HepG2 (cell line): ENCODE results near the gene FRMD4B. TPM values are rescaled to one million over a fixed set of nuclear protein-coding genes. Genes with fewer than 3 reads are reported as not detected.

ENCODE experiments used
- ATAC-seq: fragments of 200-7000 bp; cut with Tn5 transposase; 3 replicates; pipeline ENCODE4 v1.9.1; 2020; ENCODE audit warnings: mild to moderate bottlenecking, moderate library complexity
- BruUV-seq: library from RNA; stranded (reverse); fragments of 400-500 nt; replicated peaks from 2 replicates; lab custom pipeline; 2021; lab: Mats Ljungman, UMichigan
- CTCF ChIA-PET: fragments of 300-600 bp; formaldehyde crosslinking; extraction: SDS; loops from one replicate; lab custom pipeline; 2021; ENCODE audit warnings: low total read pairs, inconsistent platforms, low intra/inter-chr PET ratio; lab: Yijun Ruan, JAX
- POLR2A ChIA-PET: fragments of 350-600 bp; sonication (Branson Sonifier 250); formaldehyde crosslinking; loops from one replicate; lab custom pipeline; 2020; ENCODE audit warnings: antibody characterized with exemption, inconsistent platforms; lab: Yijun Ruan, JAX
- DNase-seq: peaks from one replicate; pipeline ENCODE4 v3.0.0-alpha.2; 2015; ENCODE audit warnings: low spot score
- FAIRE-seq: peaks from 3 replicates; lab custom pipeline; 2011; peaks lifted over from hg19 to GRCh38; lab: Jason Lieb, UNC
- H2AFZ ChIP-seq: one replicate; pipeline ENCODE4 v1.6.1; 2011; ENCODE audit warnings: low read length, inconsistent platforms
- H3K27ac ChIP-seq: fragments of 300-600 bp; 3 replicates; pipeline ENCODE4 v1.8.0; 2011; ENCODE audit warnings: mixed run types, mild to moderate bottlenecking, mixed read lengths, low read length, inconsistent platforms; ENCODE audit not compliant: insufficient read depth; ENCODE audit errors: extremely low read length
- H3K27me3 ChIP-seq, 2 experiments: fragments of 200-600 bp in 1 of 2; 2 replicates in 1 of 2; 3 replicates in 1 of 2; pipeline versions ENCODE4 v1.6.0 to v1.8.0; 2011; ENCODE audit warnings: low read length in 2 of 2, mild to moderate bottlenecking in 2 of 2, moderate library complexity in 2 of 2, inconsistent platforms in 1 of 2; ENCODE audit not compliant: insufficient read depth in 2 of 2, control insufficient read depth in 1 of 2
- H3K36me3 ChIP-seq, 2 experiments: fragments of 200-600 bp in 1 of 2; replicated peaks in 1 of 2; 2 replicates in 1 of 2; 3 replicates in 1 of 2; pipeline versions ENCODE4 v1.5.1 to v1.8.0; 2011; ENCODE audit warnings: low read length in 2 of 2, inconsistent platforms in 1 of 2; ENCODE audit not compliant: insufficient read depth in 2 of 2, control insufficient read depth in 1 of 2
- H3K4me1 ChIP-seq: 2 replicates; pipeline ENCODE4 v1.5.1; 2012; ENCODE audit warnings: low read length, inconsistent platforms; ENCODE audit not compliant: insufficient read depth
- H3K4me2 ChIP-seq: 2 replicates; pipeline ENCODE4 v1.6.0; 2011; ENCODE audit warnings: low read depth, low read length, inconsistent platforms
- H3K4me3 ChIP-seq, 3 experiments: fragments of 200-600 bp in 1 of 3; sonication (generic), shearing (Covaris generic) in 1 of 3; replicated peaks in 1 of 3; 2 replicates each; pipeline ENCODE4 v1.5.1; 2011 to 2016; ENCODE audit warnings: low read length in 3 of 3, inconsistent platforms in 2 of 3, low read depth in 2 of 3, mild to moderate bottlenecking in 2 of 3, control low read depth in 1 of 3, mixed read lengths in 1 of 3; ENCODE audit not compliant: insufficient read depth in 1 of 3
- H3K79me2 ChIP-seq: one replicate; pipeline ENCODE4 v1.6.1; 2011; ENCODE audit warnings: low read length, inconsistent platforms; ENCODE audit not compliant: insufficient read depth
- H3K9ac ChIP-seq: 2 replicates; pipeline ENCODE4 v1.6.0; 2011; ENCODE audit warnings: mild to moderate bottlenecking, low read depth, low read length, inconsistent platforms; ENCODE audit not compliant: insufficient read depth
- H3K9me3 ChIP-seq: 2 replicates; pipeline ENCODE4 v1.5.1; 2012; ENCODE audit warnings: mild to moderate bottlenecking, low read length
- H4K20me1 ChIP-seq: 2 replicates; pipeline ENCODE4 v1.6.0; 2011; ENCODE audit warnings: inconsistent platforms, mild to moderate bottlenecking, low read length, moderate library complexity; ENCODE audit not compliant: insufficient read depth
- ARHGAP35 ChIP-seq: sonication (generic); formaldehyde crosslinking; IDR thresholded peaks from 2 replicates; pipeline ENCODE4 v1.9.0; 2022; ENCODE audit warnings: mild to moderate bottlenecking, inconsistent platforms, moderate library complexity, missing genetic modification reagents, borderline replicate concordance
- ARID2 ChIP-seq: sonication (generic); formaldehyde crosslinking; IDR thresholded peaks from 2 replicates; pipeline ENCODE4 v1.8.1; 2022; ENCODE audit warnings: mild to moderate bottlenecking, missing genetic modification reagents, borderline replicate concordance
- CEBPB ChIP-seq: IDR thresholded peaks from 2 replicates; pipeline ENCODE4 v1.6.1; 2011; ENCODE audit warnings: low read depth, low read length, improper control_type of control experiment, borderline replicate concordance
- CHCHD3 ChIP-seq: sonication (generic); formaldehyde crosslinking; IDR thresholded peaks from 2 replicates; pipeline ENCODE4 v1.8.0; 2022; ENCODE audit warnings: mild to moderate bottlenecking, missing genetic modification reagents, moderate library complexity
- FIP1L1 ChIP-seq: fragments of 200-400 bp; formaldehyde crosslinking; IDR thresholded peaks from 2 replicates; pipeline ENCODE4 v1.6.1; 2018; ENCODE audit warnings: low read depth, mild to moderate bottlenecking, low read length, moderate library complexity, borderline replicate concordance; ENCODE audit not compliant: insufficient read depth
- KDM5A ChIP-seq: fragments of 200-600 bp; sonication (generic); IDR thresholded peaks from 2 replicates; pipeline ENCODE4 v1.7.0; 2018; ENCODE audit warnings: antibody characterized with exemption, mild to moderate bottlenecking, low read length, borderline replicate concordance
- NFE2 ChIP-seq: sonication (generic); formaldehyde crosslinking; IDR thresholded peaks from 2 replicates; pipeline ENCODE4 v1.4.0; 2020; ENCODE audit warnings: missing genetic modification reagents
- NR2F6 ChIP-seq, 2 experiments: IDR thresholded peaks; 2 replicates each; pipeline ENCODE4 v1.6.1; 2016; ENCODE audit warnings: antibody characterized with exemption in 1 of 2, mild to moderate bottlenecking in 1 of 2
- RFXAP ChIP-seq: sonication (generic); formaldehyde crosslinking; IDR thresholded peaks from 2 replicates; pipeline ENCODE4 v1.4.0; 2020; ENCODE audit warnings: missing genetic modification reagents, borderline replicate concordance
- RNF2 ChIP-seq: fragments of 450-650 bp; conservative IDR thresholded peaks from 2 replicates; pipeline ENCODE4 v1.6.1; 2016; ENCODE audit warnings: low read depth
- SYNCRIP ChIP-seq: fragments of 200-400 bp; formaldehyde crosslinking; IDR thresholded peaks from 2 replicates; pipeline ENCODE4 v1.6.1; 2018; ENCODE audit warnings: mild to moderate bottlenecking, low read depth, low read length; ENCODE audit not compliant: insufficient read depth
- ZFP82 ChIP-seq: sonication (generic); formaldehyde crosslinking; IDR thresholded peaks from 2 replicates; pipeline ENCODE4 v1.5.1; 2020; ENCODE audit warnings: mild to moderate bottlenecking, missing genetic modification reagents, borderline replicate concordance
- ZNF30 ChIP-seq: sonication (generic); formaldehyde crosslinking; IDR thresholded peaks from 2 replicates; pipeline ENCODE4 v1.5.0; 2020; ENCODE audit warnings: mild to moderate bottlenecking, missing genetic modification reagents
- ZNF354B ChIP-seq: sonication (generic); formaldehyde crosslinking; IDR thresholded peaks from 2 replicates; pipeline ENCODE4 v1.8.0; 2022; ENCODE audit warnings: mild to moderate bottlenecking, missing genetic modification reagents
- WGBS: methylation state at CpG from one replicate; pipeline ENCODE4 v1.1.6; 2017; ENCODE audit warnings: low lambda C conversion rate; 5-methylcytosine and 5-hydroxymethylcytosine counted together
- in situ Hi-C: cut with HindIII; loops from 2 replicates; pipeline ENCODE4 v1.10.0; 2017; ENCODE audit warnings: low pct_unique_long_range_greater_than_20kb; ENCODE audit not compliant: extremely low pct_ligation_motif_present
- intact Hi-C: fragments of 100-400 bp; cut with micrococcal nuclease; formaldehyde crosslinking; loops from one replicate; pipeline ENCODE4 v1.10.0; 2022; ENCODE audit not compliant: unreplicated experiment
- polyA plus RNA-seq, 8 experiments: library from polyadenylated mRNA; depleted of rRNA in 3 of 8; stranded (reverse) in 7 of 8; unstranded in 1 of 8; fragments of >200 nt; fragmentation: Illumina TruSeq in 4 of 8; extraction: Trizol in 4 of 8; gene quantifications; 2 replicates each; pipeline versions ENCODE4 v1.2.1 to v1.2.3, GENCODE V29; 2011 to 2016; ENCODE audit warnings: low read depth in 4 of 8, missing spikeins in 1 of 8, mixed read lengths in 1 of 8; ENCODE audit not compliant: insufficient read depth in 1 of 8
- total RNA-seq, 5 experiments: library from RNA; depleted of rRNA; stranded (reverse); fragments of >200 nt; fragmentation: Illumina TruSeq; extraction: Trizol; gene quantifications; 2 replicates each; pipeline ENCODE4 v1.2.3, GENCODE V29; 2016; ENCODE audit warnings: low read depth in 1 of 5
- TF ChIP-seq, protein P1 (sequence below): sonication (generic); formaldehyde crosslinking; IDR thresholded peaks from 2 replicates; pipeline ENCODE4 v1.4.0; 2020; ENCODE audit warnings: missing genetic modification reagents
- TF ChIP-seq, protein P2 (sequence below): sonication (generic); formaldehyde crosslinking; IDR thresholded peaks from 2 replicates; pipeline ENCODE4 v1.5.1; 2020; ENCODE audit warnings: mild to moderate bottlenecking, missing genetic modification reagents, borderline replicate concordance
- TF ChIP-seq, protein P3 (sequence below): IDR thresholded peaks from 2 replicates; pipeline ENCODE4 v1.6.1; 2016; ENCODE audit warnings: mild to moderate bottlenecking, missing biosample characterization, missing genetic modification reagents
- TF ChIP-seq, protein P4 (sequence below): conservative IDR thresholded peaks from 2 replicates; pipeline ENCODE4 v1.6.1; 2018; ENCODE audit warnings: missing genetic modification reagents

FRMD4B gene
- total and polyA plus RNA-seq, 2 of the 13 experiments (the other 11 are each of a cell fraction or from before 2014, with no cell fraction given): 3.0 to 3.3 TPM

DNA sequence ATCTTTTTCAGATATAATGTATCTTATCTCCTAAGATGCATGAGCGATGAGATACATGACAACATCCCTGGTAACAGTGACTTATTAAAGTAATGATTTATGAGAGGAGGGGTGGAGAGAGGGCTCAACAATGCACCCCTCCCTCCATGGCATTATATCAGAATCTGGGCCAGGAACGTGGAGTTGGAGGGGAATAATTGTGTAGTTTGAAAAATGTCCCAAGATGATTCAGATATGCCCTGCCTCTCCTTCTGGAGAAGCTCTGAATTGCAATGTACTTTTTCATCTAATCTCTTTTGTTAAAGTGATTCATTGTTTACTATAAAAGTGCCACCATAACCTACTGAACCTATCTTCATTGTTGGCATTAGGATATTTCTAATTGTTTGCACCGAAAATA lies 86.5 kb downstream of the FRMD4B start (continued):
- TF ChIP-seq ZNF30 (CRISPR knock-in tag) (no peak), NR2F6 (IDR thresholded peaks at IDR 0.05) (no peak), NR2F6 (CRISPR knock-in tag; IDR thresholded peaks at IDR 0.05) (no peak), KDM5A (no peak), CEBPB (no peak), ZNF354B (CRISPR knock-in tag) (no peak)
- TF ChIP-seq, all 625 proteins: peak for 0

DNA sequence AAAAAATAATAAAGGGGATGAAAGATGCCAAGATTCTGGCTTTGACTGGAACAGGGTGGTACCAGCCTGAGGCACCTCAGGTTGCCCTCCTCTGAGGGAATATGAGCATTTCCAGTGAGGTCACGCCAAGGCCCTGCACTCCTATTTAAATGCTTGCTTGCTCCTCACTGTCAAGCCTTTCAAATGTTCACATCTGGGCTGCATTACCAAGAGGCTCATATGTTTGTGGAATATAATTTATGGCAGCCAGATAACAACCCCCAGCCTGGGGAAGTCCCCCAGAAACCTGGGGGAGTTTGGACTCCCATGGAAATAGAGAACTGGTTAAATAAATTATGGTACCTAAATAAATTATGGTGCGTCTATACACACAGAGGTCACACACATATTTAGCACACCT lies 88.4 kb downstream of the FRMD4B start:
- POLR2A ChIA-PET: no interaction called here
- H3K79me2 ChIP-seq: no peaks in the 10 kb centered on the region
- no peak overlapping the region for H3K4me3 ChIP-seq
- no peaks in the 10 kb centered on the region for H3K36me3 ChIP-seq
- 57% methylated on average over 2 of the region's 2 CpGs for whole genome bisulfite sequencing
- H4K20me1 ChIP-seq: no peaks in the 10 kb centered on the region
- DNase-seq: no peak
- no peaks in the 10 kb centered on the region for H3K4me1 ChIP-seq
- FAIRE-seq: no peak
- H3K27me3 ChIP-seq: no peaks in the 10 kb centered on the region
- H3K27ac ChIP-seq: no peak overlapping the region
- BruUV-seq: no TSS peak
- ATAC-seq: no peak
- CTCF ChIA-PET: no interaction called here
- in situ Hi-C loops (no loop called here), intact Hi-C loops (no loop called here)
- H3K9ac ChIP-seq: no peak overlapping the region
- H3K4me2 ChIP-seq: no peak overlapping the region
- H3K9me3 ChIP-seq: no peaks in the 10 kb centered on the region
- H2AFZ ChIP-seq: no peak overlapping the region
- no peak for TF ChIP-seq ARID2 (CRISPR knock-in tag)
- no peak for TF ChIP-seq ZFP82 (CRISPR knock-in tag)
- TF ChIP-seq, protein P1, sequence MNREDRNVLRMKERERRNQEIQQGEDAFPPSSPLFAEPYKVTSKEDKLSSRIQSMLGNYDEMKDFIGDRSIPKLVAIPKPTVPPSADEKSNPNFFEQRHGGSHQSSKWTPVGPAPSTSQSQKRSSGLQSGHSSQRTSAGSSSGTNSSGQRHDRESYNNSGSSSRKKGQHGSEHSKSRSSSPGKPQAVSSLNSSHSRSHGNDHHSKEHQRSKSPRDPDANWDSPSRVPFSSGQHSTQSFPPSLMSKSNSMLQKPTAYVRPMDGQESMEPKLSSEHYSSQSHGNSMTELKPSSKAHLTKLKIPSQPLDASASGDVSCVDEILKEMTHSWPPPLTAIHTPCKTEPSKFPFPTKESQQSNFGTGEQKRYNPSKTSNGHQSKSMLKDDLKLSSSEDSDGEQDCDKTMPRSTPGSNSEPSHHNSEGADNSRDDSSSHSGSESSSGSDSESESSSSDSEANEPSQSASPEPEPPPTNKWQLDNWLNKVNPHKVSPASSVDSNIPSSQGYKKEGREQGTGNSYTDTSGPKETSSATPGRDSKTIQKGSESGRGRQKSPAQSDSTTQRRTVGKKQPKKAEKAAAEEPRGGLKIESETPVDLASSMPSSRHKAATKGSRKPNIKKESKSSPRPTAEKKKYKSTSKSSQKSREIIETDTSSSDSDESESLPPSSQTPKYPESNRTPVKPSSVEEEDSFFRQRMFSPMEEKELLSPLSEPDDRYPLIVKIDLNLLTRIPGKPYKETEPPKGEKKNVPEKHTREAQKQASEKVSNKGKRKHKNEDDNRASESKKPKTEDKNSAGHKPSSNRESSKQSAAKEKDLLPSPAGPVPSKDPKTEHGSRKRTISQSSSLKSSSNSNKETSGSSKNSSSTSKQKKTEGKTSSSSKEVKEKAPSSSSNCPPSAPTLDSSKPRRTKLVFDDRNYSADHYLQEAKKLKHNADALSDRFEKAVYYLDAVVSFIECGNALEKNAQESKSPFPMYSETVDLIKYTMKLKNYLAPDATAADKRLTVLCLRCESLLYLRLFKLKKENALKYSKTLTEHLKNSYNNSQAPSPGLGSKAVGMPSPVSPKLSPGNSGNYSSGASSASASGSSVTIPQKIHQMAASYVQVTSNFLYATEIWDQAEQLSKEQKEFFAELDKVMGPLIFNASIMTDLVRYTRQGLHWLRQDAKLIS (CRISPR knock-in tag): no peak
- no peak for TF ChIP-seq SYNCRIP
- no peak for TF ChIP-seq CHCHD3 (CRISPR knock-in tag)
- no peak for TF ChIP-seq FIP1L1
- TF ChIP-seq RNF2: no peak
- TF ChIP-seq NFE2 (CRISPR knock-in tag): no peak
- TF ChIP-seq, protein P2, sequence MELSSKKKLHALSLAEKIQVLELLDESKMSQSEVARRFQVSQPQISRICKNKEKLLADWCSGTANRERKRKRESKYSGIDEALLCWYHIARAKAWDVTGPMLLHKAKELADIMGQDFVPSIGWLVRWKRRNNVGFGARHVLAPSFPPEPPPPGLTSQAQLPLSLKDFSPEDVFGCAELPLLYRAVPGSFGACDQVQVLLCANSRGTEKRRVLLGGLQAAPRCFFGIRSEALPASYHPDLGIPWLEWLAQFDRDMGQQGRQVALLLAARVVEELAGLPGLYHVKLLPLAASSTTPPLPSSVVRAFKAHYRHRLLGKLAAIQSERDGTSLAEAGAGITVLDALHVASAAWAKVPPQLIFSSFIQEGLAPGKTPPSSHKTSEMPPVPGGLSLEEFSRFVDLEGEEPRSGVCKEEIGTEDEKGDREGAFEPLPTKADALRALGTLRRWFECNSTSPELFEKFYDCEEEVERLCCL (CRISPR knock-in tag): no peak
- TF ChIP-seq, protein P3, sequence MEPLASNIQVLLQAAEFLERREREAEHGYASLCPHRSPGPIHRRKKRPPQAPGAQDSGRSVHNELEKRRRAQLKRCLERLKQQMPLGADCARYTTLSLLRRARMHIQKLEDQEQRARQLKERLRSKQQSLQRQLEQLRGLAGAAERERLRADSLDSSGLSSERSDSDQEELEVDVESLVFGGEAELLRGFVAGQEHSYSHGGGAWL (CRISPR knock-in tag): no peak
- TF ChIP-seq, protein P4, sequence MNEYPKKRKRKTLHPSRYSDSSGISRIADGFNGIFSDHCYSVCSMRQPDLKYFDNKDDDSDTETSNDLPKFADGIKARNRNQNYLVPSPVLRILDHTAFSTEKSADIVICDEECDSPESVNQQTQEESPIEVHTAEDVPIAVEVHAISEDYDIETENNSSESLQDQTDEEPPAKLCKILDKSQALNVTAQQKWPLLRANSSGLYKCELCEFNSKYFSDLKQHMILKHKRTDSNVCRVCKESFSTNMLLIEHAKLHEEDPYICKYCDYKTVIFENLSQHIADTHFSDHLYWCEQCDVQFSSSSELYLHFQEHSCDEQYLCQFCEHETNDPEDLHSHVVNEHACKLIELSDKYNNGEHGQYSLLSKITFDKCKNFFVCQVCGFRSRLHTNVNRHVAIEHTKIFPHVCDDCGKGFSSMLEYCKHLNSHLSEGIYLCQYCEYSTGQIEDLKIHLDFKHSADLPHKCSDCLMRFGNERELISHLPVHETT (CRISPR knock-in tag): no peak
- TF ChIP-seq ARHGAP35: no peak
- TF ChIP-seq RFXAP (CRISPR knock-in tag): no peak
